GM18508 (cell line): ENCODE data around the gene ABTB1.
"Not testable (repeated sequence)": the region's sequence is repeated elsewhere in the genome, so short reads cannot be mapped to it uniquely, and the experiment has no call there.

ENCODE experiments used
- ATAC-seq: cut with Tn5 transposase; IDR thresholded peaks from one replicate; pipeline ENCODE4 v1.9.1; 2021; ENCODE audit warnings: moderate number of reproducible peaks; ENCODE audit not compliant: insufficient read depth, unreplicated experiment

ABTB1 gene

DNA sequence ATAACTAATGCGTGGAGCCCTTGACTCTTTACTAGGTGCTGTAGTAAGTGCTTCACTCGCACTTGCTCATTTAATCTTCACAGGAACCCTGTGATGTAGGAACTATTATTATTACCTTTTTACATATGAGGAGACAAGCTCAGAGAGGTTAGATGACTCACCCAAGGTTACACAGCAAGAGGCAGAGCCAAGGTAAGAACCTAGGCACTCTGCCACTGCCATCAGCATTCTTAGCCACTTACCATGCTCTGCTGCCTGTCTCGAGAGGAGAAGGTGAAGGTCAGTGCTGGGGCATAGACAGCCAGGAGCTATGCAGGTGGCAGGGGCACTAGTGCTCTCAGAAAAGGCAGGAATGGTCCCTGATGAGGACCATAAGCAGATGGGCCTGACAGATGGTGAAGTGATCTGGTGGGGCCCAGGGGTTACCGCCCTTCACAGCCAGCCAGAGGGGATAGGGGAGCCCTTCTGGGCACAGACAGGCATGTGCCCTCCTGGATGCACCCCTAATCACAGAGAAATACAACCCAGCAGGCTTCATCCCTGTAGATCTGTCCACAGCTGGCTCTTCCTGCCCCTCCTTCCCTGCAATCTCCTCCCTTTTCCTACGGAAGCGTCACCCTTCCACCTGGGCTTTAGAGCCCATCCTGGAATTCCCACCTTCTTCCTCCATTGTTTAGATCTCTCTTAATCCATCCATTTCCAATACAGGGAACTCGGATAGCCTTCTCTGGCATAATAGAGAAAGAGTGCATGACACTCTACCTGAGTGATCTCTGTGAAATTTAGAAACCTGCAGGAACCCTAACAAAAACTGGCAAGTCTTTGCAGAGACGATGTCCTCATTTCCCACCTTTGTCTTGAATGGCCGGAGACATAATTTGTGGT, 26.9 kb downstream of the ABTB1 start:
- ATAC-seq = no peak

DNA sequence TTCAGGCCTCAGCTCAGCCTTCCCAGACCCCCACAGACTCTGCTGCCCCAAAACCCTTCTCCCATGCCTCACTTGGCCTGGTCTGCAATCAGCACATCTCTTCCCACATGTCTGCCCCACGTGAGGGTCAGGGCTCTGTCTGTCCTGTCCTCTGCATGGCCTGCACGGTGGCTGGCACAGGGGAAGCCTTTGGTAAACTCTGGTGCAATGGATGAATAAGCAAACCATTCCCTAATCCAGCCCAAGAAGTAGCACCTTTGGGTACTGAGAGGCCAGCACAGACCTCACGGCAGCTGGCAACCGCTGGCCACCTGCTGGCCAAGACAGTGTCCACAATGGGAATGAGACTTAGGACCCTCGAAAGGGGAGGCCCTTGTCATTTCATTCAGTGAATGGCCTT, 27.7 kb downstream of the ABTB1 start:
- ATAC-seq = no peak

- ATAC-seq = no peak
Measured at GRCh38 chr3:127701280-127701911, 28.6 kb downstream of the ABTB1 start.

DNA sequence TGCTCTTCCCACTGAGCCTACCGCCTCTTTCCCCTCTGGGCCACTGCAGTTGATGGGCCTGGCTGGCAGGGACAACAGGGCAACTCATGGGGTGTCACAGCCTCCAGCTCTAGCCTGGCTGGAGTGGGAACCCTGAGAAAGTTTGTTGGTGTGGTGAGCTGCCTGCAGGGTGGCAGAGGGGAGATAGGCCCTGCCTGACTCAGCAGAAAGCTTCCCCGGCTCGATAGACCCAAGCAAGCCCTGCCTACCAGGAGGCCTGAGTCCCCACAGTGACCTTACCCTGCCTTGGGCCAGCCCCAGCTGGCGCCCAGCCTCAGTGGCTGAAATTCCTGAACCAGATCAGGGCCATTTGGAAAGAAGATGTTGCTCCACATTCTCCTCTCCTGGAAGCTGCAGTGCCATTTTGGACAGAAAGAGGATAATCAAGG, 29.4 kb downstream of the ABTB1 start:
- ATAC-seq = no peak

DNA sequence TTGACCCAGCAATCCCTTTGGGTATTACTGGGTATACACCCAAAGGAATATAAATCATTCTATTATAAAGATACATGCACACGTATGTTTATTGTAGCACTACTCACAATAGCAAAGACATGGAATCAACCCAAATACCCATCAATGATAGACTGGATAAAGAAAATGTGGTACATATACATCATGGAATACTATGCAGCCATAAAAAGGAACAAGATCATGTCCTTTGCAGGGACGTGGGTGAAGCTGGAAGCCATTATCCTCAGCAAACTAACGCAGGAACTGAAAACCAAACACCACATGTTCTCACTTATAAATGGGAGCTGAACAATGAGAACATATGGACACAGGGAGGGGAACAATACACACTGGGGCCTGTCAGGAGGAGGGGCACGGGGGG, 32.1 kb downstream of the ABTB1 start:
- ATAC-seq = not testable (repeated sequence)

- no peak for ATAC-seq
Measured at GRCh38 chr3:127706312-127706711, 33.6 kb downstream of the ABTB1 start.

DNA sequence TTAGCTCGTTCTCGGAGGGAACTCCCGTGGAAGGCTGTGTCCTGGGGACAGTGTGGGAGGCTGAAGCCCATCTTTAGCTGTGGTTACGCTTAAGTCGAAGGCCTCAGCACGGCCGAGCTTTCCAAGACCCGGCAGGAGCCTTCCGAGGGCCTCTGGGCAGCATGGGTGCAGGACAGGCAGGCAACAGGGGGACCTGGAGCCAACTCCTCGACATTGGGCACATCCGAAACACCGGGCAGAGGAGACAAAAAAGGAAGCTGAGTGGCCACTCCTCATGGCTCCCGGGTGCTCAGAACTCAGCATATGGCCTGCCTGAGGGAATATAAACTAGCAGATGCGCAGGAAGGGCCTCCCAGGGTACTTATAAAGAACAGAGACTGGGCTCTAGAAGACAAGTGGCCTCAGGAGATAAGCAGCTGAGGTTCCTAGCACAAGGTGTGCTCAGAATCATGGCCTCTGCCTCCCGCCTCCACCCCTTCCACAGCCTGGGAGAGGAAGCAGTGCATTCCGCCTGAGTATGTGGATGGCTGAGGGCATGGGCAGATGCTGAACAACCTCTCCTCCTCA, 34.1 kb downstream of the ABTB1 start:
- no peak for ATAC-seq

DNA sequence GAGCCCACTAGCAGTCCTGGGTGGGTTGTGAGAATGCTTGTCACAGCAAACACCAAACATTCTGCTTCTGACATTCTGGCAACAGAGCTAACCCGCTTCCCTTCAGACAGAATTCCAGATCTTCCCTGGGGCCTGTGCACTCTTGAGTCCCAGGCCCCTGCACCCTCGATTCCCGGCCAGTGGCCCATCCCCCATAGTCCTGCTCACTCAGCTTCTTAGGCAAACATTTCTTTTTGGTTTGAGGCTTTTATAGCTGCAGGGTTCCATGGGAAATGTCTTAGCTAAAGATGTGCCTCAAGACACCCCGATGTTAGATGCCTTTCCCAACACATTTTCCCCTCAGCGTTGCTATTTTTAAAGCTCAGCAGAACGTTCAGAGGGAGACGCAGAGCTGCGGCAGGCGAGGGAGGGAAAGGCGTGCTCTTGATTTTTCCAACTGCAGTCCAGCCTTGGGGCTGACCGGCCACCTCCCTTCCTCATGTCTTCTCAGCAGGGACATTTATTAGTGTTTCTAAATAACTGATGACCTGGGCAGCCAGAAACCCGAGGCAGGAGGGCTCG, 35.2 kb downstream of the ABTB1 start:
- ATAC-seq = no peak

GRCh38 chr3:127708837-127709236, 36.1 kb downstream of the ABTB1 start:
- no peak for ATAC-seq

DNA sequence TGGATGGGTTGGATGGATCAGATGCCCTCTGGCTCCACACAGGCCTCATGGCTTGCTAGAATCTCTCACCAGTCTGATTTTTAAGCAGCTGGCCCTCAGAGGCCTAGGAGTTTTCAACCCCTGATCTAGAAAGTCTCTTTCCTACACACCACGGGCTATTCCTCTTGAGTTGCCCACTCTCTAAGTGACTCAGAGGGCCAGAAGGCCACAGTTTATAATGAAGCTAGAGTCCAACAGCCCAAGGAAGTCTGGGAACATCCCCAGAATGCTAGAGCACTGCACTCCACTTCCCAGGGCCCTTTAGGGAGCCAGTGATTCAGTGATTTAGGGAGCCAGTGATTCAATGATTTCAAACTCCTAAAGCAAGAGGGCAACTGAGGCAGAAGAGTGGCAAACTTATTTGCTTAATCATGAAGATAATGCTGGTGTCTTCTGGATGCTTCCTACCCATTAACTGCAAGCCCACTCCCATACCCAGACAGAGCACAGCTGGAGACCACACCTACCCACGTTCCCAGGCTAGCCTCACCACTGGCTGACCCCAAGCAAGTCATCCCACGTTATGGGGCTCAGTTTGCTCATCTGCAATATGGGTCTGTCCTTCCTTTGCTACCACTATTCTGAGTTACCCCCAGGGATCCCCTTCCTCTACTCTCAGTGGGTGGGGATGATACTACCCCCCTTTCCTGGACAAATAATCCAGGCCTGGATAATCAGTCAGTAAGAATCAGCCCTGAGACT, 36.7 kb downstream of the ABTB1 start:
- no peak for ATAC-seq

DNA sequence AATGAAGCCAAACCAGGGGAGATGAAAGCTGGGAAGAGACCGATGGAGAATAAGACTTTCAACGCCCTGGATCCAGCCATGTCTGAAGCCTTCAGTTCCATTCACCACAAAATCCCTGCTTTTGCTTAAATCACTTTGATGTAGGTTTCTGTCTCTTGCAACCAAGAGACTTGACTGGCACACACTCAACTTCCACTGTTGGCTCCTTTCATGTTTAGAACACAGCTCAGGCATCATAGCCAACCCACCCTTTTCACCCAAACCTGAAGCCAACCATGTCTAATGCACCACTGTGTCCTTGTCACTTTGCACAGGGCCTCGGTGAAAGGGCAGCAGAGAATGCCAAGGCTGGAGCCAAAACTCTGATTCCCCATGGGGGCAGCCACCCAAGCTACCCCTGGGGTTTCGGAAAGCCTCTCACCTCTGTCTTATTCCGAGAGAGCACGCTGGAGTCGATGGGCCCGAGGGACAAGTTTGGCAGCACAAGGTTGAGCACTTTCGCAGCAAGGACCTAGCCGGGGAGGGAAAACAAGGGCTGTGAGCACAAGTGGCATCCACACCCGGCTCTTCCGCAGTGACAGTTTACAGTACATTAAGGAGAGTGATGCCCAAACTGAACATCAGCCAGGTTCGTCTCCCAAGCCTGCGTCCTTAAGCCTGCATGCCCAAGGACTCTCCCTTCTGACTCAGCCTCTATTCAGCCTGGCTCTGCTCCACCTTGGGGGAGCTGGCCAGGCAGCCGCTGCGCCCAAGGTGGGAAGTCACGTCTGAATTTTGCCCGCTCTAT, 37.6 kb downstream of the ABTB1 start:
- ATAC-seq = no peak

- ATAC-seq = no peak
Measured at GRCh38 chr3:127711021-127711695, 38.4 kb downstream of the ABTB1 start.

- ATAC-seq = no peak
Measured at GRCh38 chr3:127711896-127712295, 39.1 kb downstream of the ABTB1 start.

- no peak for ATAC-seq
Measured at GRCh38 chr3:127712461-127712860, 39.7 kb downstream of the ABTB1 start.

DNA sequence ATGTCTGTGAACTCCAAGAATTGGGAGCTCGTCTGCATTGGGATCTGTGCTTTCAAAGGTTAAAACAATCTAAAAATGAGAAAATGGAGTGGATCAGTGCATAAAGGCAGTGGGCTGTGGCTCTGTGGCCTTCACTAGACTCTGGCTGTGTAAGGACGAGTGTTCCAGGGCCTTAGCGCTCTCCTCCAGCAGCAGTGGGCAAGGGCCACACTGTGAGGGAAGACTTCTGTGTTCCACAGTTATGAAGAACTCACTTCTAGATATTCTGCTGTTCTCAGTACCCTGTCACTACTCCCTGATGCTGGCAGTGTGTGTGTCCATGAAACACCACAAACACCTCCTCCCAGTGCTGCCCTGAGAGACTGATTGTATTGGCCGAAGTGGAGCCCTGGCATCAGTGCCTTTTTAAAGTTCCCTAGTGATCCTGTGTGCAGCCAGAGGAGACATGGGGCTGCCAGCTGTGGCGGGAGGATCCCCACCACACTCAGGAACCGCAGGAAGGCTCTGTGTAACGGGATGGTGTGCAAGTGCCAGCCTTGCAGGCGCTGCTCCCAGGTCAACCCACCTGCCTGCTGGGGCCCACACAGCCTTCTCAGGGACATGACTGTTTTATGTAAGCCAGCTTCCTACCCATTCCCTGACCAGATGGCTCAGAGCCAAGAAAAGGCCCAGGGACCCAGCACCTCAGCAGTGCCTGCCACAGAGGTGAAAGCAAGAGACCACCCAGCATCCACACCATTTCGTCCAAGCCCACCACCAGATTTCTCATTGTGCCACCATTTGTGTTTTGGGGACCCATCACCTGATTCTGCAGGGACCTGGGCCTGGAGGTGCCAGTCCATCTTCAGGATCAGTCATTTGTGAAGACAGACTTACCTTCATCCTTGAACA, 40.4 kb downstream of the ABTB1 start:
- no peak for ATAC-seq

DNA sequence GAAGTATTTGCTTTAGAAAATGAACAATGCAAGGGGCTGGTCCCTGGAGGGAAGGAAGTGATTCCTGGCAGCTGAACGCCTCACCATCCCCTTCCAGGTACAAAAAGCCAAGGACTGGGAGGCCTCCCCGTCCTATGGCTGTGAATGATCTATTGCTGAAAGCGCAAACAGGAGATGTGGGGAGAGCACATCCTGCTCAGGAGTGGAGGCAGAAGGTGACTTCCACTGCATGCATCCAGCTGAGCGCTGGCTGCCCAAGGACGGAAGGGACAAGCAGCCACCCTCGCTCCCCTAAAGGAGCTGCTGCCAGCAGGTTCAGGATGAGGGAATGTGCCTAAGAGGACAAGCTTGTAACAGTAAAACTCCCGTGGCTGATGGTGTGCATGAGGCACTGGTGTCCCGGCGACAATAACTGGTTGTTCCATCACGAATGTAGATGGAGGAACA, 41.4 kb downstream of the ABTB1 start:
- ATAC-seq = no peak

DNA sequence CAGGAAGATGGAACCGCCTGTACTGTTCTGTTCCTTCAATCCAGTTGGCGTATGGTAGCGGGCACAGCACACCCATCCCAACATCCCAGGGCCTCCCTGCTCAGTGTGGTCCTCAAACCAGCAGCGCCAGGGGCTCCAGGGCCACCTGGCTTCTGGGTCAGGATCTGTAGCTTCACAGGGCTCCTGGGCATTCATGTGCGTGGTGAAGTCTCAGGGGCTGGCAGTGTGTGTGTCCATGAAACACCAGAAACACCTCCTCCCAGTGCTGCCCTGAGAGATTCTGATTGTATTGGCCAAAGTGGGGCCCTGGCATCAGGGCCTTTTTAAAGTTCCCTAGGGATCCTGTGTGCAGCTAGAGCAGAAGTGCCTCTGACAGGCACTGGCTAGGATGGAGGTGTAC, 42.1 kb downstream of the ABTB1 start:
- no peak for ATAC-seq

GRCh38 chr3:127715532-127715931, 42.8 kb downstream of the ABTB1 start:
- ATAC-seq = no peak
